Measurements from ENCODE around the gene ENTPD2.

Gene ENTPD2

DNA sequence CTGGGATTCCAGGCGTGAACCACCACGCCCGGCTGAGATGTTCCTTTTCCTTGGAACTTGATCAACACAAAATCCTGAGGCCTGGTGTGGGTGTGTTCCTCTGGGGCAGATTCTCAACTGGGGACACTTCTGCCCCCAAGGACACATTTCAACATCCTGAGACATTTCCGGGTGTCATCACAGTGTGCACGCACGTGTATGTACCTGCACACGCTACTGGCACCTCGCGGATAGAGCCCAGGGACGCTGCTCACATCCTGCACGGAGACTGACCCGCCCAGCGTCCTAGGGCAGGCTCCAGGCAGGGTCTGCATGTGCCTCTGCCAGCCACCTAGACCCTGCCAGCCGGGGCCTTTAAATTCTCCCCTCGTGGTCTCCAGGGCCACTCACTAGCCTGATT is 8.5 kb upstream of the ENTPD2 start:
- Histone ChIP-seq H3K4me3 (no peak overlapping the region), H3K27ac (no peak overlapping the region)
- no peak for DNase-seq (ENCODE audit: low spot score)
- TF ChIP-seq, protein P1, sequence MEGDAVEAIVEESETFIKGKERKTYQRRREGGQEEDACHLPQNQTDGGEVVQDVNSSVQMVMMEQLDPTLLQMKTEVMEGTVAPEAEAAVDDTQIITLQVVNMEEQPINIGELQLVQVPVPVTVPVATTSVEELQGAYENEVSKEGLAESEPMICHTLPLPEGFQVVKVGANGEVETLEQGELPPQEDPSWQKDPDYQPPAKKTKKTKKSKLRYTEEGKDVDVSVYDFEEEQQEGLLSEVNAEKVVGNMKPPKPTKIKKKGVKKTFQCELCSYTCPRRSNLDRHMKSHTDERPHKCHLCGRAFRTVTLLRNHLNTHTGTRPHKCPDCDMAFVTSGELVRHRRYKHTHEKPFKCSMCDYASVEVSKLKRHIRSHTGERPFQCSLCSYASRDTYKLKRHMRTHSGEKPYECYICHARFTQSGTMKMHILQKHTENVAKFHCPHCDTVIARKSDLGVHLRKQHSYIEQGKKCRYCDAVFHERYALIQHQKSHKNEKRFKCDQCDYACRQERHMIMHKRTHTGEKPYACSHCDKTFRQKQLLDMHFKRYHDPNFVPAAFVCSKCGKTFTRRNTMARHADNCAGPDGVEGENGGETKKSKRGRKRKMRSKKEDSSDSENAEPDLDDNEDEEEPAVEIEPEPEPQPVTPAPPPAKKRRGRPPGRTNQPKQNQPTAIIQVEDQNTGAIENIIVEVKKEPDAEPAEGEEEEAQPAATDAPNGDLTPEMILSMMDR (IDR thresholded peaks at IDR 0.05): no peak

DNA sequence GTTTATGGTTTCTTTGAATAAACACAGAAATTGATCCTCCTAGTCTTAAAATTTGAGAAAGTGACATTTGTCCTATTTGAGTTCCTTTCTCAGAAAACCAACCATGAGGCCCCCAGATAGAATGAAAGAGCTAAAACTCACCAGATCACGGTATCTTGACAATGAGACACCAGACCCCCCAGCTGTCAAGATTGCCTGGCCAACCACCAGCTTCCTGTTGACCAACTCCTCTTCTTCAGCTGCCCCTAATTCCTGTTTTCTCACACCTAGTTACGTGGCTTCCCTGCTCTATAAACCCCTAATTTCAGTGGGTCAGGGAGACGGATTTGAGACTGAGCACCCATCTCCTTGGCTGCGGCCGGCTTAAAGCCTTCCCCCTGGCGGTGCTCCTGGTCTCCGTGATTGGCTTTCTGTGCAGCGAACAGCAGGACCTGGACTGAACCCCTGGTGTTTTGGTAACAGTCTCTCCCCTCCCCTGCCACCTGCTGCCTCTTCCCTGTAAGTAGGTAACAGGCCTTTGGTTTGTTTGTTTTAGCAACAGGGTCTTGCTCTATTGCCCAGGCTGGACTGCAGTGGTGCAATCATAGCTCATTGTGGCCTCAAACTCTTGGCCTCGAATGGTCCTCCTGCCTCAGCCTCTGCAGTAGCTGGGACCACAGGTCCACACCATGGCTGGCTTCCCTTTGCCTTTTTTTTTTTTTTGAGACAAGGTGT is 4.8 kb upstream of the ENTPD2 start:
- DNase-seq (ENCODE audit: low spot score): no peak
- no peak overlapping the region for H3K27ac ChIP-seq
- no peak overlapping the region for H3K4me3 ChIP-seq
- TF ChIP-seq, protein P1 (IDR thresholded peaks at IDR 0.05): no peak

DNA sequence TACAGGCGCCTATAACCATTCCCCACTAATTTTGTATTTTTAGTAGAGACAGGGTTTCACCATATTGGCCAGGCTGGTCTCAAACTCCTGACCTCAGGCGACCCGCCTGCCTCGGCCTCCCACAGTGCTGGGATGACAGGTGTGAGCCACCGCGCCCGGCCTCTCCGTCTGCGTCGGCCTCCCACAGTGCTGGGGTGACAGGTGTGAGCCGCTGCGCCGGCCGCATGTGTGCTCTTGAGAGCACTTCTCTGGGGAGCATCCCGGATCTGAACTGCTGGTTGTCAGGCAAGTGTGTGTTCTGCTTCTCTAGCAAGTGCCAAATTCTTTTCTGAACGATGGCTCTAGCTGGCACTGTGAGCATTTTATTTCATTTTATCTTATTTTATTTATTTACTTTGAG is 3.7 kb upstream of the ENTPD2 start:
- DNase-seq (ENCODE audit: low spot score): no peak
- H3K4me3 ChIP-seq: no peak overlapping the region
- TF ChIP-seq, protein P1 (IDR thresholded peaks at IDR 0.05): no peak
- H3K27ac ChIP-seq: no peak overlapping the region

DNA sequence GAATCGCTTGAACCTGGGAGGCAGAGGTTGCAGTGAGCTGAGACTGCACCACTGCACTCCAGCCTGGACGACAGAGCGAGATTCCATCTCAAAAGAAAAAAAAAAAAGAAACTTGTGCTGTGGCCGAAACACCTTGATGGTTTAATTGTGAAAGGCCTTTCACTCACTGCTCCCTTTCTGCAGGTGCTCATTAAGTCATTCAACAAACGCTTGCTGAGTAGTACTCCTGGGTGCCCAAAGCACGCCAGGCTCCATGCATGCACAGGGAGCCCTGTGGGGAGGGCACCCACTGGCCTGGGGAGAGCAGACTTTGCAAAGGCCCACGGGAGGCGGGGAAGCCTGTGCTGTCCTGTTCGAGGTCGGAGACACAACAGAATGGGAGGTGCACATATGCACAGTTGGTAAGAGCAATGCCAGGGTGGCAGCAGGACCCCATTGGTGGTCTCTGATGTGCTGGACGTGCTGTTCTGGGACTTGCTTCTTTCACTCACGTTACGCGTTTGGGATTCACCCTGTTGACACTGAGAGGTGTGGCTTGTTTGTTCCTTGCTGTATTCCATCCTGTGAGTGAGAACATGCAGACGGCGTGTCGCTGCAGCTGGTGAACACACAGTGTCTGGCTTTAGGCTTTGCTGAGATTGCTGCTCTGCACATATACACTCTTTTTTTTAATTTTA is 3.0 kb upstream of the ENTPD2 start:
- no peak for DNase-seq (ENCODE audit: low spot score)
- TF ChIP-seq, protein P1 (IDR thresholded peaks at IDR 0.05): no peak
- H3K27ac ChIP-seq: no peak overlapping the region
- no peak overlapping the region for H3K4me3 ChIP-seq

DNA sequence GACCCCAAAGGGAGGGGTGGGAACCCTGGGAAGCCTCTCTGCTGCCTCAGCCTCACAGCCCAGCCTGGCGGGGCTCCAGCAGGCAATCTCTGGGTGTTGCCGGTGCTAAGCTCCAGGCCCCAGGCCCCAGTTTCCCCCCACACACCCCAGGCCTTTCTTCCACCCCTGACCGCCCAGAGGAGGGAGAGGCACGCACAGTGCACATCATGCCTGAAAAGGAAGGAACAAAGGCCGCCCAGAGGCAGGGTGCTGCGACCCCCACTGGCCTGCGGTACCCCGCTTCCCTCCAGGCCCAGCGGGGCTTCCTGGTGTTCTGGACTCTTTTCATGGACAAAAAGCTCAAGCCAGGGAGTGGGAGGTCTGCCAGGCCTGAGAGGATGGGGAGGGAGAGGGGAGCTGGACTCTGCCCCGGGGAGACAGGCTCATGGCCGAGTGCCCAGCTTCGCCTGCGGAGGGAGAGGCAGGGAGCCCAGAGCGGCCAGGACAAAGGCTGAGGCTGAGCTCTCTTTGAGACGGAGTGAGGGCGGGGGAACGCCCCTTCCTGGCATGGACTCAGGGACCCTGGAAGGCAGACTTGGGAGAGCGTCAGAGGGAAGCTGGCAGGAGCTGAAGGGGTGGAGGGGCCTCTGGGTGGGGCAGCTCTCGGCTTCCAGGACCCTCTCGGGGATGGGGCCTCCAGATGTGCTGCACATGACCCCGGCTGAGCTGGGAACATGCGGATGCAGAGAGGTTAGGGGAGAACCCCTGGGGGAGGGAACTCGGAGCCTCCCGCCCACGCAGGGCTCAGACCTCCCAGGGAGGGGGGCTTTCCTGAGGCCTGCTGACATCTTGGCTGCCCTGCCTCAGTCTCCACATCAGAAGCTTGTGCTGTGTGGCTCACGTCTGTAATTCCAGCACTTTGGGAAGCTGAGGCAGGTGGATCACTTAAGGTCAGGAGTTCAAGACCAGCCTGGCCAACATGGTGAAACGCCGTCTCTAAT is 1.8 kb upstream of the ENTPD2 start:
- H3K4me3 ChIP-seq: no peak overlapping the region
- DNase-seq (ENCODE audit: low spot score): no peak
- H3K27ac ChIP-seq: peak overlapping the region in 1 of 2 donors; percentile 37
- TF ChIP-seq, protein P1 (IDR thresholded peaks at IDR 0.05): no peak

DNA sequence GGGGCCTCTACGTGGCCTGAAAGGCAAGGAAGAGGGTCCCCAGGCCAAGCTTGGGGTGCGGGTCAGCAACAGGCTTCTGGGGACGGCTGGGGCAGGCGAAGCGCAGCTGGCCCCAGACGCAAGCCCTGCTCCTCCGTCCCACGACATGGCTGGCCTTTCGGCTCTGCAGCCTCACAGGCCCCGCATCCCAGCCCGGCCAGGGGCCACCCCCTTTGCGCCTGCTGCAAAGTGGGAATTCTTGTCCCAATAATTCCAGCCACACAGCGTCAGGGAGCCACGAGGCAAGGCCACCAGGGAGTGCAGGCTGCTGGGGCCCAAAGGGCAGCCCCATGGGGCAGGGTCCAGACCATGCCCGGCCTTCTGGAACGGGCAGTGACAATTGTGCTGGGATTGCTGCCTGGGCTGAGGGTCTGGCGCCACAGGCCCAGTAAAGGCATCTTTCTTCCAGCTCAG is 1.1 kb upstream of the ENTPD2 start:
- H3K27ac ChIP-seq: peak overlapping the region in 1 of 2 donors; percentile 37
- no peak overlapping the region for H3K4me3 ChIP-seq
- TF ChIP-seq, protein P1 (IDR thresholded peaks at IDR 0.05): no peak
- DNase-seq (ENCODE audit: low spot score): no peak
